Trophoblast cell (in vitro differentiated cells and primary cell): ENCODE data around the gene USH2A.

ENCODE experiments used
- DNase-seq, 2 donors: peaks; one replicate each; pipeline ENCODE4 v3.0.0-alpha.2; 2016
- H2AFZ ChIP-seq: 2 replicates; pipeline ENCODE4 v1.6.1; 2013; ENCODE audit warnings: low read length, moderate library complexity, mild to moderate bottlenecking; ENCODE audit not compliant: insufficient read depth, poor library complexity
- H2AK5ac ChIP-seq: 2 replicates; pipeline ENCODE4 v1.6.1; 2013; ENCODE audit warnings: mild to moderate bottlenecking, low read length
- H2BK120ac ChIP-seq: 2 replicates; pipeline ENCODE4 v1.6.1; 2013; ENCODE audit warnings: low read length, mild to moderate bottlenecking, moderate library complexity; ENCODE audit not compliant: insufficient read depth, poor library complexity
- H2BK12ac ChIP-seq: 2 replicates; pipeline ENCODE4 v1.6.1; 2013; ENCODE audit warnings: mild to moderate bottlenecking, low read length, moderate library complexity
- H2BK5ac ChIP-seq: 2 replicates; pipeline ENCODE4 v1.6.1; 2013; ENCODE audit warnings: low read length, low read depth, moderate library complexity, mild to moderate bottlenecking; ENCODE audit not compliant: poor library complexity
- H3K14ac ChIP-seq: 2 replicates; pipeline ENCODE4 v1.6.1; 2013; ENCODE audit warnings: mild to moderate bottlenecking, low read length
- H3K18ac ChIP-seq: 2 replicates; pipeline ENCODE4 v1.6.1; 2013; ENCODE audit warnings: mild to moderate bottlenecking, low read length
- H3K23ac ChIP-seq: 2 replicates; pipeline ENCODE4 v1.6.1; 2013; ENCODE audit warnings: low read length
- H3K27ac ChIP-seq: 2 replicates; pipeline ENCODE4 v1.5.1; 2013; ENCODE audit warnings: low read depth, mild to moderate bottlenecking, inconsistent platforms, low read length, moderate library complexity
- H3K27me3 ChIP-seq: 2 replicates; pipeline ENCODE4 v1.6.1; 2013; ENCODE audit warnings: inconsistent platforms, mild to moderate bottlenecking, low read length, moderate library complexity; ENCODE audit not compliant: insufficient read depth
- H3K36me3 ChIP-seq, 2 experiments: 1 replicate in 1 of 2; 2 replicates in 1 of 2; pipeline ENCODE4 v1.6.1; 2013; ENCODE audit warnings: low read length in 2 of 2, mild to moderate bottlenecking in 2 of 2, moderate library complexity in 1 of 2; ENCODE audit not compliant: insufficient read depth in 2 of 2, control insufficient read depth in 1 of 2
- H3K4ac ChIP-seq: 2 replicates; pipeline ENCODE4 v1.6.1; 2013; ENCODE audit warnings: low read depth, mild to moderate bottlenecking, low read length, moderate library complexity
- H3K4me1 ChIP-seq, 2 experiments: 1 replicate in 1 of 2; 2 replicates in 1 of 2; pipeline ENCODE4 v1.6.1; 2013; ENCODE audit warnings: low read length in 2 of 2, mild to moderate bottlenecking in 2 of 2, moderate library complexity in 1 of 2; ENCODE audit not compliant: insufficient read depth in 2 of 2, control insufficient read depth in 1 of 2
- H3K4me2 ChIP-seq: 2 replicates; pipeline ENCODE4 v1.6.1; 2013; ENCODE audit warnings: inconsistent platforms, mild to moderate bottlenecking, low read length, moderate library complexity
- H3K4me3 ChIP-seq: 2 replicates; pipeline ENCODE4 v1.5.1; 2013; ENCODE audit warnings: mild to moderate bottlenecking, low read depth, low read length, inconsistent platforms
- H3K79me1 ChIP-seq: one replicate; pipeline ENCODE4 v1.6.1; 2013; ENCODE audit warnings: low read length
- H3K79me2 ChIP-seq: 2 replicates; pipeline ENCODE4 v1.6.1; 2013; ENCODE audit warnings: low read length, mild to moderate bottlenecking; ENCODE audit not compliant: control insufficient read depth, insufficient read depth, poor library complexity
- H3K9ac ChIP-seq: 2 replicates; pipeline ENCODE4 v1.6.1; 2013; ENCODE audit warnings: mild to moderate bottlenecking, low read length
- H3K9me3 ChIP-seq: 2 replicates; pipeline ENCODE4 v1.6.1; 2013; ENCODE audit warnings: low read depth, mild to moderate bottlenecking, control low read depth, inconsistent platforms, low read length; ENCODE audit not compliant: insufficient read depth
- H4K12ac ChIP-seq: 2 replicates; pipeline ENCODE4 v1.6.1; 2013; ENCODE audit warnings: low read depth, mild to moderate bottlenecking, low read length, moderate library complexity
- H4K8ac ChIP-seq: 2 replicates; pipeline ENCODE4 v1.6.1; 2013; ENCODE audit warnings: low read depth, mild to moderate bottlenecking, low read length, moderate library complexity
- H4K91ac ChIP-seq: one replicate; pipeline ENCODE4 v1.6.1; 2013; ENCODE audit warnings: low read depth, mild to moderate bottlenecking, low read length, moderate library complexity
- WGBS: extraction: QIAGEN DNeasy Blood & Tissue Kit; methylation state at CpG from one replicate; pipeline ENCODE4 v1.1.7; 2013; ENCODE audit warnings: missing lambda C conversion rate; ENCODE audit not compliant: insufficient read length, insufficient coverage; ENCODE audit errors: extremely low coverage; 5-methylcytosine and 5-hydroxymethylcytosine counted together

USH2A gene

DNA sequence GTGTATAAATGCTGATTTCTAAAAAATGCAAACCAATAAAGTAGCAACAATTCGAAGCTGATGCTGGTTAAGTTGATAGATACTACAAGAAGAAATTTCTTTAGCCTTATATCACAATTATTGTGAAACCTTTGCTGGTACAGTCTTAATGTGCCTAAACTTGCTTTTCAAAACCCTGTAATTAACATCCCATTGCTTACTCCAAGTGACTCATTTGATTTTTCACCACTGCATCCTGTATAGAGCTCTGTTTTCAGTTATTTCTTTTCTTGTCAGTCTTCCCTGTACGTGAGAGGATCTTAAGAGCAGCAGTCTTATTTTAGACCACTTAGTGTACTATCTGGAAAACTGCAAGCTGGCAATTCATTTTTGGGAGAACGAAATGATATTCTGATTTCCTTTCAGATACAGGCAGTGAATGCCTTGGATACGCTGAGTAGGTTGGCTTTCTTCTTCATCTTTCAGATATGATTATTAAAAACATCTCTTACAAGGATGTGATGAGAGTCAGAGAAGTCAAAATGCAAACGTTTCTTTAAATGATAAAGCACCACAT lies 645.8 kb downstream of the USH2A start:
- Histone ChIP-seq H2BK5ac (no peak overlapping the region), H4K91ac (no peak overlapping the region), H4K8ac (no peak overlapping the region), H2BK12ac (no peak overlapping the region), H3K79me1 (no peaks in the 10 kb centered on the region), H3K79me2 (no peaks in the 10 kb centered on the region), H2AFZ (no peak overlapping the region), H3K23ac (no peak overlapping the region), H3K36me3 (no peaks in the 10 kb centered on the region), H3K9ac (no peak overlapping the region), H3K18ac (no peak overlapping the region), H2AK5ac (no peak overlapping the region), H3K14ac (no peak overlapping the region), H3K27ac (no peak overlapping the region), H3K4me1 (no peaks in the 10 kb centered on the region), H3K9me3 (no peaks in the 10 kb centered on the region), H3K4ac (no peak overlapping the region), H2BK120ac (no peak overlapping the region), H4K12ac (no peak overlapping the region), H3K27me3 (no peaks in the 10 kb centered on the region), H3K4me3 (no peak overlapping the region), H3K4me2 (no peak overlapping the region)
- no peak for DNase-seq
- WGBS = no CpG with 5 or more reads among the region's 5 CpGs

- Histone ChIP-seq H3K79me2 (no peaks in the 10 kb centered on the region), H3K9me3 (no peaks in the 10 kb centered on the region), H3K27me3 (no peaks in the 10 kb centered on the region), H3K4me3 (no peak overlapping the region), H2BK120ac (no peak overlapping the region), H3K79me1 (no peaks in the 10 kb centered on the region), H4K91ac (no peak overlapping the region), H3K14ac (no peak overlapping the region), H3K4ac (no peak overlapping the region), H3K9ac (no peak overlapping the region), H3K36me3 (no peaks in the 10 kb centered on the region), H3K4me1 (no peaks in the 10 kb centered on the region), H2AFZ (no peak overlapping the region), H3K27ac (no peak overlapping the region), H3K18ac (no peak overlapping the region), H2BK12ac (no peak overlapping the region), H3K23ac (no peak overlapping the region), H4K8ac (no peak overlapping the region), H2AK5ac (no peak overlapping the region), H3K4me2 (no peak overlapping the region), H4K12ac (no peak overlapping the region), H2BK5ac (no peak overlapping the region)
- DNase-seq = no peak
- WGBS = no CpG with 5 or more reads among the region's 5 CpGs
Measured at GRCh38 chr1:215776336-215776735, 646.9 kb downstream of the USH2A start.

DNA sequence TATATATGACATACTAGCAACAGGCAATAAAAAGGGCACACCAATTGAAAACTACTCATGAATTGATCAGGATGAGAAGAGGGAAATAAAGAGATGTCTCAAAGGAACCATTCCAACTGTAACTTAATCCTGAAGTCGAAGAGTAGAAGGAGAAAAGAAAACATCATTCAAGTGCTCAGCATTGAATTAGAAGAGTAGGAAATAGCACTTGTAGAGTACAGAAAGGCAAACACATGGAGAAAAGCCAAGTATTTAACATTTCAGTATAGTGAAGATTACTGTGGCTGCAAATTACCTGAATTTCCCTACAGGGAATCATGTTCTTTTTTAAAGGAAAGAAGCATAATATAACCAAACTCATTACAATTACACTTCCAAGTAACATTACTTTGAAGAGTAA lies 651.1 kb downstream of the USH2A start:
- Histone ChIP-seq H4K91ac (no peak overlapping the region), H2BK12ac (no peak overlapping the region), H3K9ac (no peak overlapping the region), H2AFZ (no peak overlapping the region), H4K12ac (no peak overlapping the region), H2AK5ac (no peak overlapping the region), H3K36me3 (no peaks in the 10 kb centered on the region), H3K27ac (no peak overlapping the region), H3K4me3 (no peak overlapping the region), H3K4me2 (no peak overlapping the region), H3K18ac (no peak overlapping the region), H3K79me2 (no peaks in the 10 kb centered on the region), H2BK120ac (no peak overlapping the region), H3K14ac (no peak overlapping the region), H3K79me1 (no peaks in the 10 kb centered on the region), H3K9me3 (no peaks in the 10 kb centered on the region), H2BK5ac (no peak overlapping the region), H3K27me3 (no peaks in the 10 kb centered on the region), H3K4ac (no peak overlapping the region), H3K23ac (no peak overlapping the region), H4K8ac (no peak overlapping the region), H3K4me1 (no peaks in the 10 kb centered on the region)
- no peak for DNase-seq
- WGBS = no CpG with 5 or more reads among the region's 1 CpG

GRCh38 chr1:215768303-215768702 lies 654.9 kb downstream of the USH2A start:
- Histone ChIP-seq H2AK5ac (no peak overlapping the region), H3K36me3 (no peaks in the 10 kb centered on the region), H3K14ac (no peak overlapping the region), H3K79me1 (no peaks in the 10 kb centered on the region), H3K18ac (no peak overlapping the region), H2BK120ac (no peak overlapping the region), H4K12ac (no peak overlapping the region), H3K23ac (no peak overlapping the region), H3K27me3 (no peaks in the 10 kb centered on the region), H2AFZ (no peak overlapping the region), H4K91ac (no peak overlapping the region), H2BK5ac (no peak overlapping the region), H3K9ac (no peak overlapping the region), H3K4me3 (no peak overlapping the region), H3K4me1 (no peaks in the 10 kb centered on the region), H3K27ac (no peak overlapping the region), H3K4me2 (no peak overlapping the region), H4K8ac (no peak overlapping the region), H3K9me3 (no peaks in the 10 kb centered on the region), H3K4ac (no peak overlapping the region), H2BK12ac (no peak overlapping the region), H3K79me2 (no peaks in the 10 kb centered on the region)
- no CpG with 5 or more reads among the region's 4 CpGs for WGBS
- no peak for DNase-seq
